ENCODE results near the gene MB21D2. TPM values are rescaled to one million over a fixed set of nuclear protein-coding genes. Genes with fewer than 3 reads are reported as not detected.

MB21D2 gene
- total and polyA plus RNA-seq, 4 donors, result 3.3 to 5.3 (median 4.2) TPM

DNA sequence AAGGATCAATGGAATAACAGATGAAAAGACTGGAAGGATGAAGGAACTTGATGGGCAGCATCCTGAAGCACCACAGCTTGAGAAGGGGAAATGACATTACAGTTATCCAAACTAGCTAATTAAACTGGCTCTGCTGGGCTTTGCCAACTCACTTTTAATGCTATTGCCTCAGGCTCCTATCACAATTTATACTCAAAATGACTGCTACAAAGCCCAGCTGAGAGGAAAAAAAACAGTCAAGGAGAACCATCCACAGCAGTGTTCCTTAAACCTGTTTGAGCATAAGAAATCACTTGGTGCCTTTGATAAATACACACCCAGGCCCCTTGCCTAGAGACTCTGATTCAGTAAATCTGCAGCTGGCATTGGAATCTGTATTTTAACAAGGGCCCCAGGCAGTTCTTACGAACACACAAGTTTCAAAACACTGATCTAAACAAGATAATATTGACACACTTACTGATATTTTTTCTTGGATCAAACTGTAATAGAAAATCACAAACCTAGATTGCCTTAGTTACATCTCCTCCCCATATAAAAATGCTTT, 85.8 kb downstream of the MB21D2 start:
- H3K9me3 ChIP-seq (ENCODE audit: control insufficient read depth, low read length), result no peaks in the 10 kb centered on the region
- H3K4me3 ChIP-seq (ENCODE audit: low read length in 2 of 2), result no peak overlapping the region
- DNase-seq (no peak), ATAC-seq (ENCODE audit: low FRiP score) (no peak)
- no peaks in the 10 kb centered on the region for H3K27me3 ChIP-seq (ENCODE audit: control insufficient read depth in 1 of 2, insufficient read depth in 2 of 2, low read length in 1 of 2)
- intact Hi-C loops (cut with DNase I), result no loop called here
- WGBS, 2 donors, result 24 to 29% methylated on average over 1 of the region's 1 CpG
- H3K4me1 ChIP-seq (ENCODE audit: control insufficient read depth in 1 of 2, insufficient read depth in 2 of 2, low read length in 2 of 2), result peaks cover 8 to 10% of the 10 kb centered on the region in 2 donors
- H3K27ac ChIP-seq (ENCODE audit: low read depth in 1 of 2, low read length in 2 of 2), result no peak overlapping the region
- H3K36me3 ChIP-seq (ENCODE audit: control insufficient read depth in 1 of 2, insufficient read depth in 2 of 2, low read length in 1 of 2), result no peaks in the 10 kb centered on the region

DNA sequence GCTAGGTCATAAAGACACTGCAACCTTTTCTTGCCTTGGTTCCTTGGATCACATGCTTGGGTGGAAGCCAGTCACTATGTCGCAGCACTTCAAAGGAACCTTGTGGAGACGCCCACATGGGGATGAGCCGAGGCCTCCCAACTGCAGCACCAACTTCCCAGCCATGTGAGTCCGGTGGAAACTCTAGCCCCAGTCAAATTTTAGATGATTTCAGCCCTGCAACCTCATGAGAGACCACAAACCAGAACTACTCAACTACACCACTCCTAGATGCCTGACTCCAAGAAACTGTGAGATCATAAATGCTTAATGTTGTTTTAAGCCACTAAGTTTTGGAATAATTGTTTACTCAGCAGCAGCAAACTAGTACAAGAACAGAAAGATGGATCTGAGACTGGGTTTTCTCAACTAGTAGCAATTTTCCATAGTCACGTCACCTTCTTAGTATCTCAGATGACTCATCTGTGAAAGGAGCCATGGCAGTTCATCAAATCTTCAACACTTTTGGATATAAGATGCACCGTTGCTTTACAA, 86.5 kb downstream of the MB21D2 start:
- Histone ChIP-seq H3K27ac (ENCODE audit: low read depth in 1 of 2, low read length in 2 of 2) (peak overlapping the region in 1 of 2 donors; percentile 69), H3K27me3 (ENCODE audit: control insufficient read depth in 1 of 2, insufficient read depth in 2 of 2, low read length in 1 of 2) (no peaks in the 10 kb centered on the region), H3K9me3 (ENCODE audit: control insufficient read depth, low read length) (no peaks in the 10 kb centered on the region), H3K4me1 (ENCODE audit: control insufficient read depth in 1 of 2, insufficient read depth in 2 of 2, low read length in 2 of 2) (peaks cover 7 to 8% of the 10 kb centered on the region in 2 donors), H3K36me3 (ENCODE audit: control insufficient read depth in 1 of 2, insufficient read depth in 2 of 2, low read length in 1 of 2) (no peaks in the 10 kb centered on the region), H3K4me3 (ENCODE audit: low read length in 2 of 2) (no peak overlapping the region)
- whole genome bisulfite sequencing, 2 donors, result 27 to 38% methylated on average over 6 of the region's 6 CpGs
- ATAC-seq (ENCODE audit: low FRiP score) (peak; percentile 63), DNase-seq (no peak)
- intact Hi-C loops (cut with DNase I), result no loop called here

DNA sequence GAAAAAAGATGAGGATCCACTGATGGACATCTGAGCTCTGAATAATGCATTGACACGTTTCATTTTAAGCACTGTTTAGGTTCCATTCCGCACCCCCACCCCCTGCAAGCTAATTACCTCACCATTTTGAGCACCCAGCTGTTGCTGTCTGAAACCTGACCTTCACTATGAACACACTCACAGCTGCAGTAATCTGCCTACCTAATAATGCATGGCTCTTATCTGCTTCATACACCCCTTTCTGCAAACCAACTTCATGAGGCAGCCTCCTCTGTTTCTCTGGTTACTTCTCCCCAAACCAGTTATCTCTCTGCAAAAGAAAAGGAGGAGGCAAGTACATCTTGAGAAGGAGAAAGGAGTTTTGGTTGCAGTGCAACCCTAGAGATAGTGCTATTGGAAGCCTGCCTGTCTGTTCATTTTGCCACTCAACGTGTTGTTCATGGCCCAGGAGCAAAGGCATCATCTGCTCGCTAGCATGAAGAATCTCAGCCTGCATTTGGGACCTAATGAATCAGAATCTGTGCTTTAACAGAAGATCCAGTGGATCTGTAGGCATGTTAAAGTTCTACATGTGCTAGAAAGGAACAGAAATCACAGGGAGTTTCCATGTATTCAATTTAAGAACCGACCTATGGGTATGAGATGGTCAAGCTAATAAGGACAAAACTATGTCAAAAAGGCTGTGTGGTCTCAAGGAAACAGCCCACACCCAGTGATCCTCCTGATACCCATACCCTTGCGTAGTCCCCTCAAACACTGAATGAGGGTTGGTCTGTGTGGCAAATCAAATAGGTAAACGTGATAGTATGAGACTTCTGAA, 87.2 kb downstream of the MB21D2 start:
- ATAC-seq (ENCODE audit: low FRiP score) (no peak), DNase-seq (no peak)
- no peaks in the 10 kb centered on the region for H3K9me3 ChIP-seq (ENCODE audit: control insufficient read depth, low read length)
- H3K4me1 ChIP-seq (ENCODE audit: control insufficient read depth in 1 of 2, insufficient read depth in 2 of 2, low read length in 2 of 2), result peaks cover 7 to 8% of the 10 kb centered on the region in 2 donors
- no peaks in the 10 kb centered on the region for H3K27me3 ChIP-seq (ENCODE audit: control insufficient read depth in 1 of 2, insufficient read depth in 2 of 2, low read length in 1 of 2)
- WGBS, 2 donors, result 72 to 75% methylated on average over 7 of the region's 7 CpGs
- intact Hi-C loops (cut with DNase I), result no loop called here
- H3K27ac ChIP-seq (ENCODE audit: low read depth in 1 of 2, low read length in 2 of 2), result peak overlapping the region in 1 of 2 donors; percentile 69
- H3K4me3 ChIP-seq (ENCODE audit: low read length in 2 of 2), result no peak overlapping the region
- no peaks in the 10 kb centered on the region for H3K36me3 ChIP-seq (ENCODE audit: control insufficient read depth in 1 of 2, insufficient read depth in 2 of 2, low read length in 1 of 2)

DNA sequence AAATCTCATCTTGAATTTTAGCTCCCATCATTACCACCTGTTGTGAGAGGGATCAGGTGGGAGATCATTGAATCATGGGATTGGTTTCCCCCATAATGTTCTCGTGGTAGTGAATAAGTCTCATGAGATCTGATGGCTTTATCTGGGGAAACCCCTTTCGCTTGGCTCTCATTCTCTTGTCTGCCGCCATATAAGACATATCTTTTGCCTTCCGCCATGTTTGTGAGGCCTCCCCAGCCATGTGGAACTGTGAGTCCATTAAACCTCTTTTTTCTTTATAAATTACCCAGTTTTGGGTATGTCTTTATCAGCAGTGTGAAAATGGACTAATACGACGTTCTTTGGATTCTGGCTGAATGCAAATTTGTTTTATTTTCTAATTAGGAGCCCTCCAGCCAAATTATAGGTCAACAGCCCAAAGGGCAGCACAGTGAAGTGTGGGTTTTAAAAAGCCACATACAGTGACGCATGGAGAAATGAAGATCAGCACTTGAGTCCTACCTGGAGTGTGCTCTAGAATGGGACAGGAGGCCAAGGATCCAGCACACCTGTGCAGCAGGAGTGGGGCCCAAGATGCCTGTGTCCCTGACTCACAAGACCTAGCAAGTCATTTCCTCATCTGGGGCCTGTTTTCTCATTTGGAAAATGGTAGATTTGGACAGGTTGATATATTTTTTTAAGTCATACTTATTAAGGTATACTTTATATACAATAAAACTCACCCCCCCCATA, 89.6 kb downstream of the MB21D2 start:
- Histone ChIP-seq H3K27me3 (ENCODE audit: control insufficient read depth in 1 of 2, insufficient read depth in 2 of 2, low read length in 1 of 2) (no peaks in the 10 kb centered on the region), H3K4me3 (ENCODE audit: low read length in 2 of 2) (no peak overlapping the region), H3K4me1 (ENCODE audit: control insufficient read depth in 1 of 2, insufficient read depth in 2 of 2, low read length in 2 of 2) (peaks cover 1 to 7% of the 10 kb centered on the region in 2 donors), H3K27ac (ENCODE audit: low read depth in 1 of 2, low read length in 2 of 2) (no peak overlapping the region), H3K36me3 (ENCODE audit: control insufficient read depth in 1 of 2, insufficient read depth in 2 of 2, low read length in 1 of 2) (no peaks in the 10 kb centered on the region), H3K9me3 (ENCODE audit: control insufficient read depth, low read length) (no peaks in the 10 kb centered on the region)
- intact Hi-C loops (cut with DNase I), result no loop called here
- 97 to 100% methylated on average over 7 of the region's 7 CpGs for WGBS, 2 donors
- ATAC-seq (ENCODE audit: low FRiP score) (no peak), DNase-seq (no peak)

DNA sequence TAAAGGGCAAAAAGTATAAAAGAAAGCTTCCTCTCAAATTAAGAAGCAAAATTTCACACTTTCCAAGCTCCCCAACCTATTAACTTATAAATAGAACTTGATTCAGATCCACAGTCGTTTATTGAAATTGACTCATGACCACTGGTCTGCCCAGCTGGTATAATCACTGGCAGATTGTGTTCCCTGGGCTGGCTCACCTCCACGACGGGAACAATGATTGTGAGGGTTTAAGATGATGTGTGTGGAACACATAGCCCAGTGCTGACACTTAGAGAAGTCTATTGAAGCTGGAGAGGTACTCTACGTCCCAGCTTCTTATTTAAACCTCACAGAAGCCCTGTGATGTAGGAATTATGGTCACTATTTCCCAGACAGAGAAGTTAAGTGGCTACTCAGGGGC, 90.4 kb downstream of the MB21D2 start:
- H3K27me3 ChIP-seq (ENCODE audit: control insufficient read depth in 1 of 2, insufficient read depth in 2 of 2, low read length in 1 of 2), result no peaks in the 10 kb centered on the region
- no peaks in the 10 kb centered on the region for H3K36me3 ChIP-seq (ENCODE audit: control insufficient read depth in 1 of 2, insufficient read depth in 2 of 2, low read length in 1 of 2)
- H3K9me3 ChIP-seq (ENCODE audit: control insufficient read depth, low read length), result no peaks in the 10 kb centered on the region
- DNase-seq (no peak), ATAC-seq (ENCODE audit: low FRiP score) (no peak)
- peaks cover 1 to 7% of the 10 kb centered on the region in 2 donors for H3K4me1 ChIP-seq (ENCODE audit: control insufficient read depth in 1 of 2, insufficient read depth in 2 of 2, low read length in 2 of 2)
- intact Hi-C loops (cut with DNase I), result no loop called here
- 42 to 49% methylated on average over 4 of the region's 4 CpGs for WGBS, 2 donors
- H3K27ac ChIP-seq (ENCODE audit: low read depth in 1 of 2, low read length in 2 of 2), result no peak overlapping the region
- H3K4me3 ChIP-seq (ENCODE audit: low read length in 2 of 2), result no peak overlapping the region

DNA sequence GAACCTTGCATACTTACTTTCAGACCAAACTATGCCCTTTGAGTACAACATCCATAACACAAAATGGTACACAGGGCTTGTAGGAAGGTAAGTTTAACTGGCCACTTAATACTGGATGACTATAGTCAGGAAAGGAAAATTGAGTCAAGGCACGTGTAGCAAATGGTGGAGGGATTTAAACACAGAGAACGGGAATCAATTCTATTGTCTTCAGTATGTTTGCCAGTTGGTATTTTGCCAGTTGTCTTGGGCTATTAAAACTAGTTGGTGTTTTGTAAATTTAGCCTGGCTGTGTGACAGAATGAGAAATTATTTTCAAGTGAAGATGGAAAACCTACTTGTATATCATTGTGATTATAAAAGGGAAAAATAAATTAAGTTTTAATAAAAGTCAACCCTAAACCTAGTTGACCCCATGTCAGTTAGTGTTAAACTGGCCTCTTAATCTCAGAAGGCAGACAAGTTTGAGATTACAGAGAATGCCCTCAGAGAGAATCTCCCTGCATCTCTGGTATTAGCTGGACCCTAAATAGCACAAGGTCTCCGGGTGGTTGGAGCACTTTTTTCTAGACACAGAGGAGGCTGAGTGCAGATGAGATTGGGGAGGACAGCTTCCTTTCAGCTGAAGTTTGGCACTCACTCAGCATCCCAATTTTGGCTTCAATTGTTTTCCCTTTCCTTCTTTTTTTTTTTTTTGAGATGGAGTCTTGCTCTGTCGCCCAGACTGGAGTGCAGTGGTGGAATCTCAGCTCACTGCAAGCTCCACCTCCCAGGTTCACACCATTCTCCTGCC, 91.2 kb downstream of the MB21D2 start:
- no peaks in the 10 kb centered on the region for H3K36me3 ChIP-seq (ENCODE audit: control insufficient read depth in 1 of 2, insufficient read depth in 2 of 2, low read length in 1 of 2)
- H3K9me3 ChIP-seq (ENCODE audit: control insufficient read depth, low read length), result no peaks in the 10 kb centered on the region
- DNase-seq (no peak), ATAC-seq (ENCODE audit: low FRiP score) (no peak)
- no peak overlapping the region for H3K4me3 ChIP-seq (ENCODE audit: low read length in 2 of 2)
- no peak overlapping the region for H3K27ac ChIP-seq (ENCODE audit: low read depth in 1 of 2, low read length in 2 of 2)
- peaks cover under 1 to 7% of the 10 kb centered on the region in 2 donors for H3K4me1 ChIP-seq (ENCODE audit: control insufficient read depth in 1 of 2, insufficient read depth in 2 of 2, low read length in 2 of 2)
- 56 to 66% methylated on average over 4 of the region's 4 CpGs for WGBS, 2 donors
- intact Hi-C loops (cut with DNase I), result no loop called here
- H3K27me3 ChIP-seq (ENCODE audit: control insufficient read depth in 1 of 2, insufficient read depth in 2 of 2, low read length in 1 of 2), result no peaks in the 10 kb centered on the region

DNA sequence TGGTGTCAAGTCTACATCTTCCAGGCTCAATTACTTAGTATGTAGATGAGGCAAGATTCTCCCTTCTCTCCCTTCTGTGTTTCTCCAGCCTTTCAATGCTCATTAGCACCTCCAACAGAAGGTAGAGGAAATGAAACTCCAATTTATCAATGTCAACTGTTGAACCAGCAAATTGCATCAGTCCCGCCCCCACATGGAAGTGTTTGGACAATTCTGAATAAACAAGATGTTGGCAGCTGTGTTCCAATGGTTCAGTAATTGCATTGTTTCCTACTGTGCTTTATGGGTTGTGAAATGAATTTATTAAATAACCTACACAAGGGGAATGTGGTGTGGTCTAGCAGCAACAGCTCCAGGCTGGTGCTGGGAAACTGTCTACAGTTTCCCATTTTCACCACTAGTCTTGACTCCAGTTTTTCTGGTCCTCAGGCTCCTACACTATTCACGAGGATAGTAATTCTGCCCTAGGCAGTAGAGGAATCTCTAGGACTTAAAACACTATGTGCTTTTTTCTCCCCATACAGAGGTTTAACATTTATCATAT, 91.9 kb downstream of the MB21D2 start:
- DNase-seq (no peak), ATAC-seq (ENCODE audit: low FRiP score) (peak; percentile 40)
- intact Hi-C loops (cut with DNase I), result no loop called here
- H3K9me3 ChIP-seq (ENCODE audit: control insufficient read depth, low read length), result no peaks in the 10 kb centered on the region
- no peaks in the 10 kb centered on the region for H3K36me3 ChIP-seq (ENCODE audit: control insufficient read depth in 1 of 2, insufficient read depth in 2 of 2, low read length in 1 of 2)
- no peak overlapping the region for H3K4me3 ChIP-seq (ENCODE audit: low read length in 2 of 2)
- no peaks in the 10 kb centered on the region for H3K27me3 ChIP-seq (ENCODE audit: control insufficient read depth in 1 of 2, insufficient read depth in 2 of 2, low read length in 1 of 2)
- WGBS, 2 donors, result 91 to 93% methylated on average over 2 of the region's 2 CpGs
- peaks cover 0 to 5% of the 10 kb centered on the region in 2 donors for H3K4me1 ChIP-seq (ENCODE audit: control insufficient read depth in 1 of 2, insufficient read depth in 2 of 2, low read length in 2 of 2)
- H3K27ac ChIP-seq (ENCODE audit: low read depth in 1 of 2, low read length in 2 of 2), result no peak overlapping the region

DNA sequence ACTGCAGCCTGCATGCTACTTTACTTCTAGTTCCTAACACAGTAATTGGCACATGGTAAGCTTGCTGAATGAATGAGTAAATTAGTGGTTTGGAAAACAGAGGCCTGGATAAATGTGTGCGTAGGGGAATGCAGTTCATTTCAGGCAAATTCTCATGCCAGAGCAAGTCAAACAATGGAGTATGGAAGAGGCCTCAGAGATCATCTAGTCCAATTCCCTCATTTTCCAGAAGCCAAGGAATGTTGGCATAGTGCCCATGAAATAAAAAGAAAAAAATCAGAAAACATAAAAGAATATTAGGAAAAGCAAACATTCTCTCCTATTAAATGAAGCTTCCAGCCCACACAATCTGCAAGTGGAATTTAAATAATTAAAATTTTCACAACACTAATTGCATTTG, 92.4 kb downstream of the MB21D2 start:
- DNase-seq, result no peak
- Histone ChIP-seq H3K27ac (ENCODE audit: low read depth in 1 of 2, low read length in 2 of 2) (no peak overlapping the region), H3K4me1 (ENCODE audit: control insufficient read depth in 1 of 2, insufficient read depth in 2 of 2, low read length in 2 of 2) (no peaks in the 10 kb centered on the region), H3K36me3 (ENCODE audit: control insufficient read depth in 1 of 2, insufficient read depth in 2 of 2, low read length in 1 of 2) (no peaks in the 10 kb centered on the region), H3K4me3 (ENCODE audit: low read length in 2 of 2) (no peak overlapping the region), H3K9me3 (ENCODE audit: control insufficient read depth, low read length) (no peaks in the 10 kb centered on the region), H3K27me3 (ENCODE audit: control insufficient read depth in 1 of 2, insufficient read depth in 2 of 2, low read length in 1 of 2) (no peaks in the 10 kb centered on the region)
- WGBS, 2 donors, result 81 to 84% methylated on average over 1 of the region's 1 CpG
- intact Hi-C loops (cut with DNase I), result no loop called here
- ATAC-seq (ENCODE audit: low FRiP score), result peak; percentile 26

Measured in aorta (tissue), 5 donors.